SU-DHL-6 (cell line): Measurements from ENCODE around the gene SPOCK3.

Experiments used
- EZH2phosphoT487 ChIP-seq: fragments of 200-600 bp; sonication (generic), shearing (Covaris generic); conservative IDR thresholded peaks from 2 replicates; pipeline ENCODE4 v1.6.1; 2018; ENCODE audit warnings: mild to moderate bottlenecking, antibody characterized with exemption, low read length, moderate library complexity, mixed read lengths
- TF ChIP-seq, protein P1 (sequence below): fragments of 200-600 bp; sonication (generic); IDR thresholded peaks from one replicate; pipeline ENCODE4 v1.5.1; 2017; ENCODE audit warnings: antibody characterized with exemption, mild to moderate bottlenecking, low read length, moderate library complexity; ENCODE audit not compliant: insufficient read depth, poor library complexity, severe bottlenecking

DNA sequence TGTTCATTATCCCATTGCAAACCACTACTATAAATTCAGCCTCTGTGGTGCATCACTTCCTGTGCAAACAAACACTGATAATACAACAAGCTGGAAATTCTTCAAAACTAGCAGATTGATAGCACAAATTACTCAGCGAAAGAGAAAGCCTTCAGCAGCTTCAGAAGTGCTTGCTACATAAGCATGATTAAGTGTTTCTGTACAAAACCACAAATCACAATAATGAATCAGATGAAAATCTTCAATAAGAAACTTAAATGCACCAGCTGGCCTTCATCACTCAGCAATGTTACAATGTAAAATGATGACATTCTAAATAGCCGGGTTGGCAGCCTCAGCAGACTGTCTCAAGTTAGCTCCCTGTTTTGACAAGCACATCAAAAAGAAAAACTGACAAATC, 262.2 kb downstream of the SPOCK3 start:
- TF ChIP-seq, protein P1, sequence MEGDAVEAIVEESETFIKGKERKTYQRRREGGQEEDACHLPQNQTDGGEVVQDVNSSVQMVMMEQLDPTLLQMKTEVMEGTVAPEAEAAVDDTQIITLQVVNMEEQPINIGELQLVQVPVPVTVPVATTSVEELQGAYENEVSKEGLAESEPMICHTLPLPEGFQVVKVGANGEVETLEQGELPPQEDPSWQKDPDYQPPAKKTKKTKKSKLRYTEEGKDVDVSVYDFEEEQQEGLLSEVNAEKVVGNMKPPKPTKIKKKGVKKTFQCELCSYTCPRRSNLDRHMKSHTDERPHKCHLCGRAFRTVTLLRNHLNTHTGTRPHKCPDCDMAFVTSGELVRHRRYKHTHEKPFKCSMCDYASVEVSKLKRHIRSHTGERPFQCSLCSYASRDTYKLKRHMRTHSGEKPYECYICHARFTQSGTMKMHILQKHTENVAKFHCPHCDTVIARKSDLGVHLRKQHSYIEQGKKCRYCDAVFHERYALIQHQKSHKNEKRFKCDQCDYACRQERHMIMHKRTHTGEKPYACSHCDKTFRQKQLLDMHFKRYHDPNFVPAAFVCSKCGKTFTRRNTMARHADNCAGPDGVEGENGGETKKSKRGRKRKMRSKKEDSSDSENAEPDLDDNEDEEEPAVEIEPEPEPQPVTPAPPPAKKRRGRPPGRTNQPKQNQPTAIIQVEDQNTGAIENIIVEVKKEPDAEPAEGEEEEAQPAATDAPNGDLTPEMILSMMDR = no peak
- no peak for TF ChIP-seq EZH2phosphoT487
